Measurements from ENCODE around the gene KCNJ10.

KCNJ10 gene

GRCh38 chr1:160098852-160099561, 29.0 kb upstream of the KCNJ10 start:
- DNase-seq: peak; percentile 97 to 99

GRCh38 chr1:160097911-160098851, 28.2 kb upstream of the KCNJ10 start, which contains the start of gene IGSF8:
Gene IGSF8, minus strand, starts transcription at chr1:160098619. Its CDS starts 147 bp downstream, at chr1:160098472.
- peak; percentile 92 to 94 for DNase-seq

- DNase-seq: peak; percentile 27 to 28
Observed at GRCh38 chr1:160097151-160097910, 27.4 kb upstream of the KCNJ10 start.

- DNase-seq: no peak
Observed at GRCh38 chr1:160096274-160097116, 26.5 kb upstream of the KCNJ10 start.

- no peak for DNase-seq
Observed at GRCh38 chr1:160095382-160096105, 25.6 kb upstream of the KCNJ10 start.

- DNase-seq: no peak
Observed at GRCh38 chr1:160094806-160095205, 24.8 kb upstream of the KCNJ10 start.

GRCh38 chr1:160094291-160094625, 24.3 kb upstream of the KCNJ10 start:
- DNase-seq: no peak

- no peak for DNase-seq
Observed at GRCh38 chr1:160093624-160094290, 23.8 kb upstream of the KCNJ10 start.

GRCh38 chr1:160093069-160093395, 23.1 kb upstream of the KCNJ10 start:
- DNase-seq: no peak

GRCh38 chr1:160092366-160093068, 22.6 kb upstream of the KCNJ10 start:
- DNase-seq: no peak

- no peak for DNase-seq
Observed at GRCh38 chr1:160091666-160092223, 21.8 kb upstream of the KCNJ10 start.

- DNase-seq: no peak
Observed at GRCh38 chr1:160090760-160091159, 20.8 kb upstream of the KCNJ10 start.

- DNase-seq: no peak
Observed at GRCh38 chr1:160089883-160090282, 19.9 kb upstream of the KCNJ10 start.

- no peak for DNase-seq
Observed at GRCh38 chr1:160087118-160087662, 17.2 kb upstream of the KCNJ10 start.

- no peak for DNase-seq
Observed at GRCh38 chr1:160086456-160086892, 16.5 kb upstream of the KCNJ10 start.

- peak; percentile 72 to 74 for DNase-seq
Observed at GRCh38 chr1:160085686-160086455, 15.9 kb upstream of the KCNJ10 start.

- no peak for DNase-seq
Observed at GRCh38 chr1:160084771-160085321, 14.9 kb upstream of the KCNJ10 start.

- DNase-seq: peak; percentile 77 to 78
Observed at GRCh38 chr1:160083968-160084770, 14.2 kb upstream of the KCNJ10 start.
